Measurements from ENCODE around the gene PCDH12. TPM values are rescaled to one million over a fixed set of nuclear protein-coding genes. Genes with fewer than 3 reads are reported as not detected.

Gene PCDH12
- total and polyA plus RNA-seq, 2 of the 8 experiments (the other 6 are each of a cell fraction or from before 2014, with no cell fraction given): 0.06 to 0.17 TPM

GRCh38 chr5:141906972-141907371, 51.0 kb downstream of the PCDH12 start:
- H3K23ac ChIP-seq (ENCODE audit: insufficient read length): no peak overlapping the region
- FAIRE-seq (no peak), DNase-seq (ENCODE audit: low read depth in 1 of 2, low spot score in 2 of 2) (no peak)
- no peak overlapping the region for H2BK12ac ChIP-seq (ENCODE audit: low read depth, low read length)
- TF ChIP-seq NRF1 (IDR thresholded peaks at IDR 0.05; ENCODE audit: low read depth, low read length): no peak
- TF ChIP-seq CEBPB (IDR thresholded peaks at IDR 0.05; ENCODE audit: low read depth, low read length): no peak
- no peak for TF ChIP-seq EZH2 (IDR thresholded peaks at IDR 0.05; ENCODE audit: low read depth, low read length, severe bottlenecking)
- no peak for TF ChIP-seq NANOG (IDR thresholded peaks at IDR 0.05; ENCODE audit: insufficient read depth, low read depth, low read length, poor library complexity, severe bottlenecking)
- ChIA-PET CTCF (ENCODE audit: partially characterized antibody) (interaction anchor here (0.6 to 1.3 kb wide), 4 partner anchors 28 to 241 kb away, joined by 3 read pairs; no protein-coding TSS in a partner anchor), POLR2A (ENCODE audit: partially characterized antibody) (interaction anchor here (1.4 kb wide), 1 partner anchor 19 kb away, joined by 4 read pairs; no protein-coding TSS in a partner anchor)
- no peaks in the 10 kb centered on the region for H3K4me1 ChIP-seq (replicated peaks in 1 of 4; ENCODE audit: control insufficient read depth in 3 of 4, insufficient read depth in 4 of 4, low read length in 3 of 4)
- no peaks in the 10 kb centered on the region; a peak in 1 of 7 replicates for H3K27me3 ChIP-seq (replicated peaks in 1 of 4; ENCODE audit: control insufficient read depth in 3 of 4, extremely low read depth in 1 of 4, insufficient read depth in 3 of 4, low read length in 3 of 4)
- no peak overlapping the region for H3K14ac ChIP-seq (ENCODE audit: insufficient read length)
- no peak overlapping the region for H4K91ac ChIP-seq (replicated peaks; ENCODE audit: insufficient read length, low read length)
- H2BK15ac ChIP-seq (ENCODE audit: low read length): no peak overlapping the region
- WGBS, 2 experiments (ENCODE audit: extremely low coverage in 1 of 2, insufficient coverage in 1 of 2, insufficient read length in 1 of 2, insufficient replicate concordance in 2 of 2, low coverage in 1 of 2, low lambda C conversion rate in 2 of 2, missing lambda C conversion rate in 1 of 2): 0% methylated on average over 1 of the region's 1 CpG; no CpG with 5 or more reads in 1 of the 2 experiments
- H3K36me3 ChIP-seq (ENCODE audit: control insufficient read depth in 2 of 4, insufficient read depth in 4 of 4, low read length in 3 of 4): no peaks in the 10 kb centered on the region
- no peak overlapping the region for H2AK5ac ChIP-seq (ENCODE audit: low read depth, low read length)
- no peaks in the 10 kb centered on the region for H4K20me1 ChIP-seq (replicated peaks in 1 of 2; ENCODE audit: control insufficient read depth in 1 of 2, insufficient read depth in 2 of 2, low read length in 2 of 2)
- H3K9ac ChIP-seq (replicated peaks in 1 of 4; ENCODE audit: extremely low read depth in 1 of 4, low read depth in 3 of 4, low read length in 3 of 4): no peak overlapping the region
- no peak overlapping the region for H3K4ac ChIP-seq (replicated peaks; ENCODE audit: insufficient read length, low read depth, low read length)
- H3K79me1 ChIP-seq (ENCODE audit: low read depth, low read length): no peaks in the 10 kb centered on the region
- no peak overlapping the region for H3K27ac ChIP-seq (ENCODE audit: low read depth, low read length)
- no peak overlapping the region for H2AFZ ChIP-seq (ENCODE audit: low read length)
- no peak overlapping the region for H4K8ac ChIP-seq (ENCODE audit: extremely low read depth, insufficient read depth, low read length)
- H3K79me2 ChIP-seq (ENCODE audit: control insufficient read depth in 1 of 2, insufficient read depth in 2 of 2, low read length in 2 of 2): no peaks in the 10 kb centered on the region
- no peak overlapping the region for H2BK120ac ChIP-seq (replicated peaks; ENCODE audit: low read depth, low read length)
- no peak overlapping the region for H3K4me3 ChIP-seq (ENCODE audit: extremely low read depth in 1 of 4, insufficient read depth in 2 of 4, low read depth in 3 of 4, low read length in 4 of 4)
- H2BK5ac ChIP-seq (ENCODE audit: low read depth, low read length): no peak overlapping the region
- H3K4me2 ChIP-seq (ENCODE audit: insufficient read depth in 1 of 2, low read depth in 2 of 2, low read length in 2 of 2): no peak overlapping the region
- no peaks in the 10 kb centered on the region for H3K23me2 ChIP-seq (ENCODE audit: low read depth, low read length)
- no peaks in the 10 kb centered on the region for H3K9me3 ChIP-seq (ENCODE audit: insufficient read depth in 2 of 2, low read depth in 1 of 2, low read length in 1 of 2)
- no peak overlapping the region for H2BK20ac ChIP-seq (ENCODE audit: low read length)
- H4K5ac ChIP-seq (ENCODE audit: insufficient read length, low read depth, low read length): no peak overlapping the region
- no peak overlapping the region for H3K56ac ChIP-seq (replicated peaks; ENCODE audit: insufficient read length, low read depth, low read length)
- H3K18ac ChIP-seq (ENCODE audit: extremely low read depth, low read length): no peak overlapping the region
